Hematopoietic multipotent progenitor cell treated with erythropoietin and hydrocortisone succinate and interleukin-3 and kit ligand, for 15 days (in vitro differentiated cells): Measurements from ENCODE around the gene GJD3.

ENCODE experiments used
- DNase-seq: peaks from one replicate; pipeline ENCODE4 v3.0.0-alpha.2; 2015; ENCODE audit warnings: low spot score

GJD3 gene

GRCh38 chr17:40322358-40323315, 41.9 kb downstream of the GJD3 start:
- peak; percentile 73 for DNase-seq

DNA sequence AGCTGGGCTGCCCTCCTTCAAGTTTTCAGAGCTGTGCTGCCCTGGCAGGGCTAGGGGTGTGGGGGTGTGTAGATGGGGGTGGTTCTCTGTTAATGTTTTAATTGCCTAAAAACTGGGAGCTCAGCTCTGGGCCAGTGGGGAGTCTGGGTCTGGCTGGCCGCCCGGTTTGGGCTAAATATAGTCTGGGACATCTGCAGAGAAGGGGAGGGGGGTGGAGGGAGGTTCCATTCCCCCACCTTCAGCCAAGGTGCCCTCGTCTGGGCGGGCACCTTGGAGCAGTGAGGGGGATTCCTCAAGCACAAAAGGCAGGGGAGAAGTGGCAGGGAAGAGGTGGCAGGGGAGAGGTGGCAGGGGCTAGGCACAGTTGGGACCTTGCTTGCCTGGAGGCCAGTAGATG, 42.6 kb downstream of the GJD3 start:
- no peak for DNase-seq

- no peak for DNase-seq
Measured at GRCh38 chr17:40321524-40321929, 43.0 kb downstream of the GJD3 start.

DNA sequence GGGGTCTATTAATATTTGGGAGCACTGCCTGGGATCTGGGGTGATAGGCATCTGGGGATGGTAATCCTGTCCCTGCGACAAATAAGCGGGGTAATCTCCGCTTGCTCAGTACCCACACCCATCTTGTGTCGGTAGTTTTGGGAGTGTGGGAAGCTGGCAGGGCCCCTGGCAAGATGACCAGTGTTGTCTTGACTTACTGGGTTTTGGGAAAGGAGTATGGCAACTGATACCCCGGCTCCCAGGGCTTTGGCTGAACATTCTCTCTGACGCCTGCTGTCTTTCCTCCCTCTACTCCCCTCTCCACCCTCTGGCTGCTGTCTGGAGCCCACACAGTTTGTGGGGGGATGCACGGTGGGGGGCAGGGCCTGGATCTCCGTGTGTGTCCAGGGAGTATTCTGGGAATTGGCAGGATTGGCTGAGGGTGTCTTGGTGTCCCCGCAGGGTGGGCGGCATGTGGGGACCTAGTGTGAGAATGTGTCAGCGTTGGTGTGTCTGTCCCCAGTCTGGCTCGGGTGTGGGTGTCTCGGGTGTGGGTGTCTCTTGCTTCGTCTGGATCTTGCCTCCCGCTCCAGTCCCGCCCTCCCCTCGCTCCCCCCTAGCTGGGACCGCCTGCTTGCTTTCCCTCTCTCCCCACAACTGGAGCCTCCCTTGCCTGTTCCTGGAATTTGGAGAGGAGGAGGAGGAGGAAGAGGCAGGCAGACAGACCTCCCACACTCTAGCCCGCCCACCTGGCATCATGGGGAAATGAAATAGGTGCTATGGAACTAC, 43.6 kb downstream of the GJD3 start:
- DNase-seq = no peak

- peak; percentile 43 for DNase-seq
Measured at GRCh38 chr17:40319651-40320540, 44.6 kb downstream of the GJD3 start.

DNA sequence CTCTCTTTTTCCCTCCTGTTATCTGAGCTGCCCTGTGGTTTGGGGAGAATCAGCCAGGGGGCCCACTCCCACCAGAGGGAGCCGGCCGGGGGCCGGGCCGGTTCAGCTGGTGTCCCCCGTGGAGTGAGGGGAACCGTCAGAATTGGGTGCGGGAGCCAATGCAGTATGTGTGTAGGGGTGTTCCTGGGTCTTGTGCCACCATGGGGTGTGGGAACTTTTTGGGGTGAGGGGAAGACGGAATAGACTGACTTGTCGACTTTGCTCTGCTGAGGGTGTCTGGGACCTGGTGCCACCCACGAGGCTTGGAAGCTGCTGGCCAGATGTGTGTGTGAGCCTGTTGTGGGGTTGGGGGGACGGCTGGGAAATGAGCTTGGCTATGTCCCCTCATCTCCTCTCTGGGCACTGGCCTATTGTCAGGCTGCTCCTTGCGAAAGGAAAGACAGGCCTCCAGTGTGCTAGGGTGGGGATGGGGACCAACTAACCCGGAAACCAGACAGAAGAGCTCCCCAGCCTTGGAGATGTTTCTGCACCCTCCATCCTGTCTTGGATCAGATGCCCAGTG, 45.6 kb downstream of the GJD3 start:
- no peak for DNase-seq

- DNase-seq = peak; percentile 92
Measured at GRCh38 chr17:40317880-40318829, 46.4 kb downstream of the GJD3 start.

- peak; percentile 73 for DNase-seq
Measured at GRCh38 chr17:40317345-40317873, 47.1 kb downstream of the GJD3 start.

DNA sequence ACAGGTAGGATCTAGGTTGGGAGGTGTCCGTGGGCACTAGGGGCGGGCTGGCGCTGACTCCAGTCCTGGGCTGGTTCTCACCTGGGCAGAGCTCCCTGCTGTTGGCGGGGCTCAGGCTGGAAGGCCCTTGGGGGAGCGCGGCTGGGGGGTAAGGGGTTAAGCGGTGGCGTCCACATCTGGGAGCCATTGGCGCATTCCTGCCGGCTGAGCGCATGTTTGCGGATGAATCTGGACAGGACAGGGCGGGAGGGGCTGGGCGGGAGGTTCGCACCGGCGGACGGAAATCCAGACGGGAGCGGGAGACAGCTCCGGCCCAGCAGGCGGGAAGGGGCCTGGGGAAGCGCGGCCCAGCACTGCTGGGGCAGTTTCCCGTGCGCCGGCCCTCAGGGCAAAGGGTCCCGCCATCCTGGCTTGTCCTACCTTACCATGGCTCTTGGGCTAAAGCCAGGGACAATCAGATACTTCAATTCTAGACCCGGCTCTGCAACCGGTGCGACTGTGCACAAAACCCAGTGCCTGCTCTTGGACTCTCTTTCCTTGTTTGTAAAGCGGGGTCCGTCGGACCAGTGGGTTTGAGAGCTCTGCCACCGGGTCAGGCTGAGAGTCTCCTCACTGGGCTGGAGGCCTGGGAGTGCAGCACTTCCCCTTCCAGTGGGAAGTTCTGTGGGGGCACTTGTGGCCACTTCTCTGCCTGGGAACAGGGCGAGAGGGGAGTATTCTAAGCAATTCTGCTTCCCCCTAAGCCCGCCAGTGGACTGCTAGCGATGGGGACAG, 47.8 kb downstream of the GJD3 start:
- no peak for DNase-seq

GRCh38 chr17:40315678-40316570, 48.6 kb downstream of the GJD3 start:
- peak; percentile 42 for DNase-seq

DNA sequence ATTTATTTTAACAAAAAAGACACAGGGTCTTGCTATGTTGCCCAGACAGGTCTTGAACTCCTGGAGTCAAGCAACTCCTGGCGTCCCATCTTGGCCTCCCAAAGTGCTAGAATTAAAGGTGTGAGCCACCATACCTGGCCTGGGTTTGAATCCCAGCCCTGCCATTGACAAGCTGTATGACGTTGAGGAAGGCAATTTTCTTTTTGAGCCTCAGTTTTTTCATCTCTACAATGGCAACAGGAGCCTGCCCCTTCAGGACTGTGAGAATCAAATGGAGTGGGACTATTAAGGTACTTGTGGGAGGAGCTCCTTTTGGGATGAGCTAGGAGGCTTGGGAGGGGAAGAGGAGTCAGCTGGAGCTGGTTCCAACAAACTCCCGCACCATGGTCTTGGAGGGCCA, 49.3 kb downstream of the GJD3 start:
- DNase-seq = no peak

DNA sequence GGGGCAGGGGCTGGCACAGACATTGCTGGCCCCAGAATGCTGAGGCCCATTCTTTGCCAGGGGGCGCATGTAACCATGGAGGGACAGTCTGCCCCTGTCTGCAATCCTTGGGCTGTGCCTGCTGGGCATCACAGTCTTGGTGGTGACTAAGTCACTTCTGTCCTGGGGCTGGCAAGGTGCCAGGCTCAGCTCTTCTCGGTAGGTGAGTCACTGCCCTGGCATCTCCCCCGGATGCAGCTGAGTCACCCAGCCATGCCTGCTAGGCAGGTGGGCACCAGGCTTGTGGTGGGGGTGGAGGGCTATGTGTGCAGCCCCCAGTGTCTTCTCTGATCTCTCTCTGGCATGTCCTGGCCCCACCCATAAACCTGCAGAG, 50.0 kb downstream of the GJD3 start:
- DNase-seq = peak; percentile 92

GRCh38 chr17:40313668-40314583, 50.6 kb downstream of the GJD3 start:
- DNase-seq = no peak
